GM18868 (cell line): ENCODE measurements around the gene GLCE.
"Not testable (repeated sequence)": the region's sequence is repeated elsewhere in the genome, so short reads cannot be mapped to it uniquely, and the experiment has no call there.

Source experiments
- ATAC-seq: cut with Tn5 transposase; IDR thresholded peaks from one replicate; pipeline ENCODE4 v1.9.1; 2021; ENCODE audit warnings: mild to moderate bottlenecking, moderate library complexity; ENCODE audit not compliant: unreplicated experiment

Gene GLCE

GRCh38 chr15:69158201-69158842 is 2.1 kb upstream of the GLCE start:
- ATAC-seq: no peak

- no peak for ATAC-seq
Measured at GRCh38 chr15:69158843-69159240, 1.6 kb upstream of the GLCE start.

- no peak for ATAC-seq
Measured at GRCh38 chr15:69159805-69160140, 662 bp upstream of the GLCE start.

GRCh38 chr15:69161079-69161877 is 843 bp downstream of the GLCE start:
- ATAC-seq: no peak

DNA sequence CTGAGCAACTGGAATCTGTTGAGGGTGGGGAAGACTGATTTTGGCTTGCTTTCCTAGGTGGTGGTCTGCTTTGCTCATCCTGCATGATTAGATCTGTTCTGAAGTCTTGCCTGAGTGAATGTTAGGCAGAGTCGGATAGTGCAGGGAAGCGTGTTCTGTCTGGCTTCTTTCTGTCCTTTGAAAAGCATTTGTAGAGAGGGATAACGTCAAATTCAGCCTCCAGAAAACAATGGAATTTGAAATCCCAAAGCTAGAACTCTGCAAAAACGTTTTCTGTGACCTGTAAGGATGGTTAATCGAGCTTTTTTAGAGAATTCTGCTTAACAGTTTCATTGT is 1.4 kb downstream of the GLCE start:
- ATAC-seq: no peak

GRCh38 chr15:69163141-69163669 is 2.8 kb downstream of the GLCE start:
- no peak for ATAC-seq

- ATAC-seq: no peak
Measured at GRCh38 chr15:69164807-69165636, 4.6 kb downstream of the GLCE start.

DNA sequence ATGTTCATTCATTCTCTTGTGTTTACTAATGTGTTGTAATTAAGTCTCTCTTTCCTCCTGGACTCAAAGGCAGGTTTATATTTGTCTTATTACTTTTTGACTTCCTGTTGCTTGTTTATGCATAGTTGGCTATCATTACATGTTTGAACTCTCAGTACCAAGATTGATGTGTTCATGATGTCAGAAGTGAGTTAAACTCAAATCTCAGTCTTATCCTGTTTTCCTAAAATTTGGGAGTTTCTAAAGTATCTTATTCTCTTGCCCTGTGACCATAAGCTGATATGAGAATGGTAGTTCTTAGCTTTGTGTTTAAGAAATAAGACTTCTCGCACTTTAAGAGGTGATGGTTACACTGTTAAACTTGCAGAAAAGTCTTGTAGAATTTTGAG is 5.2 kb downstream of the GLCE start:
- ATAC-seq: no peak

DNA sequence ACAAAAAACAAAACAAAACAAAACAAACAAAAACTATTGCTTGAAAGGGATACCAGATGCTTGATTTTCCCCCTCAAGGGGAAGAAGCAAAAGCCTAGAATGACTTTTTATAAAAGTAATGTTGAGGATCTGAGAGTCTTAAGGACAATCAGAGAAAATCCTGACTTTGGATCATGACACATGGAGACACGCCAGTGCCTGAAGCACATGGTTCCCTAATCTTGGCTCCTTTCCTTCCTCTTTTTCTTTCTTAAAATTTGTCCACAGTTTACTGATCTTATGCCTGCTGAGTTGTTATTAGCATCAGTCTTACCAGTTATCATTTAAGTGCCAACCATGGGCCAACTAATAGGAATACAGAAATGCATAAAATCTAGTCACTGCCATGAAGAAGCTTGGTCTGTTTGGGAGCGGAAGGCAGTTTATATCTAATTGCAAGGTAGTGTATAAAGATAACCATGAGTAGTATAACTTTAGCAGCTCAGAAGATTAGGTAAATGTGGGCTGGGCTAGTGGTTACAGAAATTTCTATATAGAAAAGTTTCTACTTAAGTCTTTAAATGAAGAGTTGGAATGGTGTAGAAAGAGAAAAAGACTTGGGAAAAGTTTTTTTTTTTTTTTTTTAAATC is 6.9 kb downstream of the GLCE start:
- no peak for ATAC-seq

- not testable (repeated sequence) for ATAC-seq
Measured at GRCh38 chr15:69168361-69168760, 7.9 kb downstream of the GLCE start.

- ATAC-seq: not testable (repeated sequence)
Measured at GRCh38 chr15:69169540-69169939, 9.1 kb downstream of the GLCE start.

DNA sequence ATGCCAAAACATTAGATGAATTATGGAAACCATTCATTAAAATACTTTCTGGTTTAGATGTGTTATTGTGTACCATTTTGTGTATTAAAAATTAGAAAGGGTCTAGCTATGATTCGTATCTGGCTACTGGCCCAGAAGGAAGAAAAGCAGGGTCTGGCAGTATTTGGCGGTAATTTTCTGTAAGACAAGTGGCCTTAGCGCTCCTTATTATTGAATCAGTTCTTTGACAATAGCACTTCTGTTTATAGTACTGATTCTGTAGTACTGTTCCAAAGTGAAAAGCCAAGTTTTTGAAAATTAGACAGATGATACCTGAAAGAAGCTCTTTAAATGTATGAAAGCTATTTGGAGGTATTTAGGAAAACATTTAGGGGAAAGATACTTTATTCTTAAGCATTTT is 10.2 kb downstream of the GLCE start:
- no peak for ATAC-seq

- ATAC-seq: no peak
Measured at GRCh38 chr15:69172847-69173246, 12.4 kb downstream of the GLCE start.

GRCh38 chr15:69175536-69175935 is 15.1 kb downstream of the GLCE start:
- ATAC-seq: no peak

DNA sequence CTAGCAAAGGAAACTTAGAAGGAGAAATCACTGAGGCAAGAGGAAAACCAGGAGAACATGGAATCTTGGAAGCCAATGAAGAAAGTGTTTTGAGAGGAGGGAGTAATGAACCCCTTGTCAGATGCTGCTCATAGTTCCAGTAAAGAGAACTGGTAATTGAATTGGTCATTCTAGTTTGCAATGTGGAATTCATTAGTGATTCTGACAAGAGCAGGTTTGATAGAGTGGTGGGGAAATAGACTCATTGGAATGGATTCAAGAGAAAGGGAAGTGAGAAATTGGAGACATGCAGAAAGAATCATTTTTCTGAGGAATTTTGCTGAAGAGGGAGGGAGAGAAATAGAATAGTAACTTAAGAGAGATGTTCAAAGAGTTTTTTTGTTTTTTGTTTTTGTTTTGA is 21.0 kb downstream of the GLCE start:
- ATAC-seq: no peak

DNA sequence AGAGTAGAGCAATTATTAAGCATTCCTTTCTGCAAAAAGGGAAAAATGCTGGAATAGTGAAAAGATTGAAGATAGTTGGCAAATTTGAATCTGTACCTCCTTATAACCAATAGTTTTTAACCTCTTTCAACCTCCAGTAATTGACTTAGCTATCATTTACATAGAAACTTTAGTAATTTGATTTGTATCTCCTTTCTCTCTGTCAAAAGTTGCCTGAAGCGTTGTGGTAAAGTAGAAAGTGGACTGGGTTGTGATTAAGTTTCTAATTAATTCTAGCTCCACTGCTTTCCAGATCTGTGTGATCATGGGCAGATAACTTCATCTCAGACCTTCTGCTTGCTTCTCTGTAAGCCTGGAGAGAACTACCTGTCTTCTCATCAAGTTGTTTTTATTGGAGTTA is 24.8 kb downstream of the GLCE start:
- ATAC-seq: no peak

- no peak for ATAC-seq
Measured at GRCh38 chr15:69185706-69186105, 25.3 kb downstream of the GLCE start.

- no peak for ATAC-seq
Measured at GRCh38 chr15:69189157-69189556, 28.7 kb downstream of the GLCE start.

DNA sequence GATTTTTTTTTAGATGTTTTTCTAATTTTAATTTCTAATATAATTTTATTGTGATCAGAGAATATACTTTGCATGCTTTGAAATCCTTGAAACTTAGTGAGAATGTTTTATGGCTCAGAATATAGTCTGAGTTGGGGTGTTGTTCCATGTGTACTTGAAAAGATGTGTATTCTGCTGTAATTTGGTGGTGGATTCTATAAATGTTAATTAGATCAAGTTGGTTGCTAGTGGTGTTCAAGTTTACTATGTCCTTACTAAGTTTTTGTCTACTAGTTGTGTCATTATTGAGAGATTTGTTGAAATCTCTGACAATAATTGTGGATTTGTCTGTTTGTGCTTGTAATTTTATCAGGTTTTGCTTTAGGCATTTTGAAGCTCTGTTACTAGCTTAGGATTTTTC is 29.7 kb downstream of the GLCE start:
- no peak for ATAC-seq

GRCh38 chr15:69190504-69190903 is 30.1 kb downstream of the GLCE start:
- ATAC-seq: no peak
